ENCODE data around the gene WNT1. TPM values are rescaled to one million over a fixed set of nuclear protein-coding genes. Genes with fewer than 3 reads are reported as not detected.

WNT1 gene
- 1 to 10 TPM in 1 of 2 experiments, under 1 TPM in 1; 0.87 to 1.2 TPM for total RNA-seq

GRCh38 chr12:48978291-48978740 is at the start of gene WNT1:
Gene WNT1 (plus strand): TSS chr12:48978322. CDS start chr12:48978651, 329 bp downstream.
- peak; percentile 1 for ATAC-seq
- peaks cover 50% of the 10 kb centered on the region for H3K4me1 Mint-ChIP-seq
- no peak for DNase-seq
- CTCF ChIA-PET, result interaction anchor here (0.7 to 39.1 kb wide), 26 partner anchors 8 to 188 kb away, joined by 3 to 921 read pairs (median 4); partner anchors contain the start of genes ARF3, DDN, DDX23 and DHH
- H3K9me3 Mint-ChIP-seq (ENCODE audit: low read depth), result no peaks in the 10 kb centered on the region
- H3K27me3 Mint-ChIP-seq, result peaks cover 81% of the 10 kb centered on the region
- peak within 1 kb of the TSS; percentile 75 for H3K4me3 Mint-ChIP-seq
- no peak within 1 kb of the TSS for H3K27ac Mint-ChIP-seq
- H3K36me3 Mint-ChIP-seq, result no peaks in the 10 kb centered on the region

- CTCF ChIA-PET, result interaction anchor here (0.9 to 2.6 kb wide), 10 partner anchors 11 to 115 kb away, joined by 3 to 11 read pairs (median 4); partner anchors contain the start of genes DDX23 and WNT1
- H3K4me1 Mint-ChIP-seq, result peaks cover 39% of the 10 kb centered on the region
Measured at GRCh38 chr12:48929551-48929950, 48.6 kb upstream of the WNT1 start.

GRCh38 chr12:48930475-48930874 is 47.6 kb upstream of the WNT1 start:
- H3K4me3 Mint-ChIP-seq, result no peak overlapping the region
- peaks cover 24% of the 10 kb centered on the region for H3K36me3 Mint-ChIP-seq
- peaks cover 39% of the 10 kb centered on the region for H3K4me1 Mint-ChIP-seq
- CTCF ChIA-PET, result interaction anchor here (0.9 to 2.6 kb wide), 7 partner anchors 12 to 116 kb away, joined by 3 to 11 read pairs (median 4); partner anchors contain the start of genes DDX23 and WNT1
- H3K27ac Mint-ChIP-seq, result no peak overlapping the region
- ATAC-seq (no peak), DNase-seq (no peak)
- no peaks in the 10 kb centered on the region for H3K9me3 Mint-ChIP-seq (ENCODE audit: low read depth)
- no peaks in the 10 kb centered on the region for H3K27me3 Mint-ChIP-seq

More at GRCh38 chr12:48929551-48929950, 48.6 kb upstream of the WNT1 start:
- Mint-ChIP-seq H3K27ac (no peak overlapping the region), H3K36me3 (peaks cover 22% of the 10 kb centered on the region), H3K9me3 (ENCODE audit: low read depth) (no peaks in the 10 kb centered on the region), H3K27me3 (no peaks in the 10 kb centered on the region), H3K4me3 (no peak overlapping the region)
- DNase-seq, result no peak
- ATAC-seq, result no peak

GRCh38 chr12:48932878-48933277 is 45.2 kb upstream of the WNT1 start:
- DNase-seq, result no peak
- Mint-ChIP-seq H3K36me3 (peaks cover 26% of the 10 kb centered on the region), H3K9me3 (ENCODE audit: low read depth) (no peaks in the 10 kb centered on the region), H3K4me1 (peaks cover 29% of the 10 kb centered on the region), H3K27me3 (no peaks in the 10 kb centered on the region), H3K4me3 (peak overlapping the region; percentile 43), H3K27ac (peak overlapping the region; percentile 90)
- CTCF ChIA-PET, result interaction anchor here (1.3 to 10.3 kb wide), 9 partner anchors 10 to 118 kb away, joined by 3 to 157 read pairs (median 9); partner anchors contain the start of genes ARF3, DDX23 and FKBP11
- ATAC-seq, result peak; percentile 26

GRCh38 chr12:48933664-48934311 is 44.3 kb upstream of the WNT1 start:
- ATAC-seq (peak; percentile 83), DNase-seq (peak; percentile 69)
- no peaks in the 10 kb centered on the region for H3K27me3 Mint-ChIP-seq
- H3K9me3 Mint-ChIP-seq (ENCODE audit: low read depth), result no peaks in the 10 kb centered on the region
- CTCF ChIA-PET, result interaction anchor here (0.8 to 10.3 kb wide), 17 partner anchors 11 to 86 kb away, joined by 3 to 157 read pairs (median 5); partner anchors contain the start of genes ARF3, DDX23, FKBP11 and PRKAG1
- H3K4me3 Mint-ChIP-seq, result peak overlapping the region; percentile 48
- peak overlapping the region; percentile 90 for H3K27ac Mint-ChIP-seq
- H3K4me1 Mint-ChIP-seq, result peaks cover 29% of the 10 kb centered on the region
- peaks cover 28% of the 10 kb centered on the region for H3K36me3 Mint-ChIP-seq

GRCh38 chr12:48934312-48934706 is 43.8 kb upstream of the WNT1 start:
- peak overlapping the region; percentile 90 for H3K27ac Mint-ChIP-seq
- peak; percentile 22 for ATAC-seq
- H3K9me3 Mint-ChIP-seq (ENCODE audit: low read depth), result no peaks in the 10 kb centered on the region
- peaks cover 29% of the 10 kb centered on the region for H3K4me1 Mint-ChIP-seq
- CTCF ChIA-PET, result interaction anchor here (0.6 to 10.3 kb wide), 21 partner anchors 10 to 1317 kb away, joined by 3 to 157 read pairs (median 5); partner anchors contain the start of genes ARF3, DDX23, FKBP11 and PRKAG1
- peaks cover 29% of the 10 kb centered on the region for H3K36me3 Mint-ChIP-seq
- no peak overlapping the region for H3K4me3 Mint-ChIP-seq
- no peak for DNase-seq
- no peaks in the 10 kb centered on the region for H3K27me3 Mint-ChIP-seq

GRCh38 chr12:48936379-48936979 is 41.6 kb upstream of the WNT1 start:
- peak; percentile 57 for ATAC-seq
- CTCF ChIA-PET, result interaction anchor here (0.7 to 10.3 kb wide), 27 partner anchors 9 to 122 kb away, joined by 3 to 157 read pairs (median 4); partner anchors contain the start of genes ARF3, DDX23, FKBP11 and RND1
- DNase-seq, result peak; percentile 88
- H3K4me3 Mint-ChIP-seq, result no peak overlapping the region
- peaks cover 24% of the 10 kb centered on the region for H3K36me3 Mint-ChIP-seq
- peaks cover 28% of the 10 kb centered on the region for H3K4me1 Mint-ChIP-seq
- H3K9me3 Mint-ChIP-seq (ENCODE audit: low read depth), result no peaks in the 10 kb centered on the region
- H3K27ac Mint-ChIP-seq, result peak overlapping the region; percentile 39
- H3K27me3 Mint-ChIP-seq, result no peaks in the 10 kb centered on the region

- no peak overlapping the region for H3K4me3 Mint-ChIP-seq
- DNase-seq, result no peak
- CTCF ChIA-PET, result interaction anchor here (0.7 to 10.3 kb wide), 11 partner anchors 10 to 122 kb away, joined by 3 to 157 read pairs (median 4); partner anchors contain the start of genes DDX23 and FKBP11
- ATAC-seq, result no peak
- H3K27me3 Mint-ChIP-seq, result no peaks in the 10 kb centered on the region
- no peak overlapping the region for H3K27ac Mint-ChIP-seq
- H3K36me3 Mint-ChIP-seq, result peaks cover 24% of the 10 kb centered on the region
- H3K4me1 Mint-ChIP-seq, result peaks cover 28% of the 10 kb centered on the region
- no peaks in the 10 kb centered on the region for H3K9me3 Mint-ChIP-seq (ENCODE audit: low read depth)
Measured at GRCh38 chr12:48937170-48937569, 41.0 kb upstream of the WNT1 start.

- no peak overlapping the region for H3K27ac Mint-ChIP-seq
- CTCF ChIA-PET, result interaction anchor here (1.2 to 10.3 kb wide), 6 partner anchors 13 to 83 kb away, joined by 3 to 157 read pairs (median 6); partner anchors contain the start of gene DDX23
- DNase-seq, result no peak
Measured at GRCh38 chr12:48938805-48939204, 39.3 kb upstream of the WNT1 start.

GRCh38 chr12:48940181-48940580 is 37.9 kb upstream of the WNT1 start:
- Mint-ChIP-seq H3K4me3 (no peak overlapping the region), H3K27me3 (no peaks in the 10 kb centered on the region), H3K36me3 (peaks cover 14% of the 10 kb centered on the region), H3K9me3 (ENCODE audit: low read depth) (no peaks in the 10 kb centered on the region), H3K27ac (peak overlapping the region; percentile 25), H3K4me1 (peaks cover 7% of the 10 kb centered on the region)
- CTCF ChIA-PET, result interaction anchor here (0.7 to 10.3 kb wide), 8 partner anchors 13 to 85 kb away, joined by 3 to 157 read pairs (median 6); partner anchors contain the start of gene DDX23
- no peak for ATAC-seq
- no peak for DNase-seq

More at GRCh38 chr12:48938805-48939204, 39.3 kb upstream of the WNT1 start:
- Mint-ChIP-seq H3K4me3 (no peak overlapping the region), H3K27me3 (no peaks in the 10 kb centered on the region), H3K36me3 (peaks cover 17% of the 10 kb centered on the region), H3K9me3 (ENCODE audit: low read depth) (no peaks in the 10 kb centered on the region), H3K4me1 (peaks cover 18% of the 10 kb centered on the region)
- ATAC-seq, result no peak

- H3K4me3 Mint-ChIP-seq, result no peak overlapping the region
- peaks cover 8% of the 10 kb centered on the region for H3K36me3 Mint-ChIP-seq
- no peaks in the 10 kb centered on the region for H3K27me3 Mint-ChIP-seq
- CTCF ChIA-PET, result interaction anchor here (1.0 to 3.2 kb wide), 4 partner anchors 10 to 90 kb away, joined by 3 to 12 read pairs (median 6); no protein-coding TSS in a partner anchor
- no peak overlapping the region for H3K27ac Mint-ChIP-seq
- H3K9me3 Mint-ChIP-seq (ENCODE audit: low read depth), result no peaks in the 10 kb centered on the region
- H3K4me1 Mint-ChIP-seq, result peaks cover 6% of the 10 kb centered on the region
- no peak for ATAC-seq
- DNase-seq, result no peak
Measured at GRCh38 chr12:48943221-48943620, 34.9 kb upstream of the WNT1 start.

- Mint-ChIP-seq H3K27me3 (no peaks in the 10 kb centered on the region), H3K4me1 (peaks cover 11% of the 10 kb centered on the region), H3K9me3 (ENCODE audit: low read depth) (no peaks in the 10 kb centered on the region), H3K36me3 (peaks cover 6% of the 10 kb centered on the region), H3K27ac (no peak overlapping the region), H3K4me3 (no peak overlapping the region)
- CTCF ChIA-PET, result interaction anchor here (0.8 to 1.8 kb wide), 5 partner anchors 9 to 42 kb away, joined by 3 to 6 read pairs (median 3); partner anchors contain the start of genes FKBP11 and WNT1
- ATAC-seq (no peak), DNase-seq (no peak)
Measured at GRCh38 chr12:48946205-48946604, 31.9 kb upstream of the WNT1 start.

- Mint-ChIP-seq H3K36me3 (peaks cover 7% of the 10 kb centered on the region), H3K4me1 (peaks cover 11% of the 10 kb centered on the region), H3K27ac (no peak overlapping the region), H3K27me3 (no peaks in the 10 kb centered on the region), H3K4me3 (no peak overlapping the region), H3K9me3 (ENCODE audit: low read depth) (no peaks in the 10 kb centered on the region)
- no peak for ATAC-seq
- CTCF ChIA-PET, result interaction anchor here (0.7 to 1.8 kb wide), 4 partner anchors 9 to 94 kb away, joined by 3 to 6 read pairs (median 4); no protein-coding TSS in a partner anchor
- no peak for DNase-seq
Measured at GRCh38 chr12:48946943-48947342, 31.2 kb upstream of the WNT1 start.

Measured in activated CD8-positive, alpha-beta memory T cell treated with anti-CD3 and anti-CD28 coated beads, Interleukin-2, amount 10 ng/mL, durations not matched to agents 7 days and 5 days (primary cell).